Liver (tissue), 9 donors: Measurements from ENCODE around the gene TACC2. TPM values are rescaled to one million over a fixed set of nuclear protein-coding genes. Genes with fewer than 3 reads are reported as not detected.

Source experiments
- DNase-seq: peaks from one replicate; pipeline ENCODE4 v3.0.0-alpha.2; 2017; ENCODE audit warnings: low spot score
- H3K27ac ChIP-seq, 2 donors: one replicate each; pipeline ENCODE4 v1.7.0; 2013; ENCODE audit warnings: inconsistent platforms in 2 of 2, low read length in 2 of 2, control low read depth in 1 of 2, low read depth in 1 of 2, mild to moderate bottlenecking in 1 of 2
- H3K27me3 ChIP-seq, 4 donors: one replicate each; pipeline versions ENCODE4 v1.6.1 to v1.7.0; 2013; ENCODE audit warnings: low read length in 3 of 4, inconsistent platforms in 1 of 4, mild to moderate bottlenecking in 1 of 4, moderate library complexity in 1 of 4; ENCODE audit not compliant: control insufficient read depth in 4 of 4, insufficient read depth in 4 of 4
- H3K36me3 ChIP-seq, 4 donors: one replicate each; pipeline versions ENCODE4 v1.6.1 to v1.7.0; 2013; ENCODE audit warnings: low read length in 3 of 4, mild to moderate bottlenecking in 3 of 4, low read depth in 1 of 4, moderate library complexity in 1 of 4; ENCODE audit not compliant: control insufficient read depth in 4 of 4, insufficient read depth in 3 of 4
- H3K4me1 ChIP-seq, 4 donors: one replicate each; pipeline versions ENCODE4 v1.6.1 to v1.7.0; 2013; ENCODE audit warnings: low read length in 3 of 4, mild to moderate bottlenecking in 3 of 4, moderate library complexity in 1 of 4; ENCODE audit not compliant: control insufficient read depth in 4 of 4, insufficient read depth in 4 of 4
- H3K4me3 ChIP-seq, 3 donors: one replicate each; pipeline versions ENCODE4 v1.6.1 to v1.7.0; 2013; ENCODE audit warnings: low read length in 3 of 3, control low read depth in 1 of 3, low read depth in 1 of 3, mild to moderate bottlenecking in 1 of 3
- H3K9ac ChIP-seq, 2 donors: one replicate each; pipeline ENCODE4 v1.7.0; 2013; ENCODE audit warnings: low read length in 2 of 2, mild to moderate bottlenecking in 2 of 2, moderate library complexity in 2 of 2, control low read depth in 1 of 2, low read depth in 1 of 2
- H3K9me3 ChIP-seq, 4 donors: one replicate each; pipeline versions ENCODE4 v1.6.1 to v1.7.0; 2013; ENCODE audit warnings: low read length in 3 of 4; ENCODE audit not compliant: control insufficient read depth in 4 of 4
- EGR1 ChIP-seq, 2 donors: IDR thresholded peaks; 2 replicates each; pipeline ENCODE4 v1.6.1; 2016 to 2018; ENCODE audit warnings: antibody characterized with exemption in 2 of 2, low read depth in 2 of 2
- FOXA1 ChIP-seq: IDR thresholded peaks from 2 replicates; pipeline ENCODE4 v1.6.1; 2016; ENCODE audit warnings: antibody characterized with exemption
- FOXA2 ChIP-seq: IDR thresholded peaks from 2 replicates; pipeline ENCODE4 v1.6.1; 2016; ENCODE audit warnings: antibody characterized with exemption
- GABPA ChIP-seq, 2 donors: IDR thresholded peaks in 1 of 2; conservative IDR thresholded peaks in 1 of 2; 2 replicates each; pipeline ENCODE4 v1.6.1; 2016; ENCODE audit warnings: antibody characterized with exemption in 2 of 2, mild to moderate bottlenecking in 1 of 2, moderate library complexity in 1 of 2
- HNF4G ChIP-seq: IDR thresholded peaks from 2 replicates; pipeline ENCODE4 v1.6.1; 2016; ENCODE audit warnings: antibody characterized with exemption
- JUND ChIP-seq, 2 donors: IDR thresholded peaks; 2 replicates each; pipeline ENCODE4 v1.6.1; 2016; ENCODE audit warnings: antibody characterized with exemption in 2 of 2
- RXRA ChIP-seq, 2 donors: IDR thresholded peaks; 2 replicates each; pipeline ENCODE4 v1.6.1; 2017 to 2018; ENCODE audit warnings: antibody characterized with exemption in 2 of 2, mild to moderate bottlenecking in 1 of 2
- YY1 ChIP-seq: IDR thresholded peaks from 2 replicates; pipeline ENCODE4 v1.6.1; 2016; ENCODE audit warnings: antibody characterized with exemption, mild to moderate bottlenecking
- WGBS: extraction: QIAGEN DNeasy Blood & Tissue Kit; methylation state at CpG from one replicate; pipeline ENCODE4 v1.1.7; 2013; 5-methylcytosine and 5-hydroxymethylcytosine counted together
- polyA plus RNA-seq, 2 donors: library from polyadenylated mRNA; stranded (reverse) in 1 of 2; unstranded in 1 of 2; fragments of 200-250 nt in 1 of 2; fragments of >200 nt in 1 of 2; fragmentation: Nextera tagmentation in 1 of 2; extraction: Ambion mirVana in 1 of 2; gene quantifications; one replicate each; pipeline versions ENCODE4 v1.2.1 to v1.2.3, GENCODE V29; 2013 to 2015
- total RNA-seq, 2 donors: library from RNA; depleted of rRNA; stranded (reverse); fragments of >200 nt; gene quantifications; one replicate each; pipeline ENCODE4 v1.2.3, GENCODE V29; 2014
- TF ChIP-seq, protein P1 (sequence below): IDR thresholded peaks from 2 replicates; pipeline ENCODE4 v1.6.1; 2016; ENCODE audit warnings: antibody characterized with exemption
- TF ChIP-seq, protein P2 (sequence below): IDR thresholded peaks from 2 replicates; pipeline ENCODE4 v1.6.1; 2016; ENCODE audit warnings: antibody characterized with exemption, mild to moderate bottlenecking
- TF ChIP-seq, protein P3 (sequence below): IDR thresholded peaks from 2 replicates; pipeline ENCODE4 v1.6.1; 2016; ENCODE audit warnings: antibody characterized with exemption
- donor health status: healthy.
- donor health status: healthy.
- donor health status: healthy.
- donor health status: healthy.
- donor health status: healthy.

The TACC2 gene
- total and polyA plus RNA-seq, 4 donors, result 1.5 to 9.1 (median 7.8) TPM

DNA sequence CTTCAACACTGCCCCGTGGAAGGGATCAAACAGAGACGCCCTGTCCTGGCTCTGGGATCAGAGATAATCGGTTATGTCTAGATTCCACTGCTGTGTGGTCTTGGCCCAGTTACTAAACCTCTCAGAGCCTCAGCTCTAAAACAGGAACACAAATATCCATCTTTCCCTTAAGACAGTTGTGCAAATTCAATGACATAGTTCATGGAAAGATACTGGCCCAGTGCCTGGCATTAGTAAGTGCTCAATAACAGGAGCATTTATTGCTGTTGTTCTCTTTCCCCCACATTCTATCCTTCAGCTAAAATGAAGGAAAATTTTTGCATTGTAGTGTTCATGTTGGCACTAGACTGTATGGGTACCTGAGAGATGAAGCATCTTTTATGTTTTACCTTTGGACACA, 58.6 kb downstream of the TACC2 start:
- Histone ChIP-seq H3K4me1 (peaks cover 4 to 12% (median 11%) of the 10 kb centered on the region in 4 donors), H3K9ac (no peak overlapping the region), H3K36me3 (no peaks in the 10 kb centered on the region), H3K4me3 (no peak overlapping the region), H3K9me3 (no peaks in the 10 kb centered on the region), H3K27me3 (no peaks in the 10 kb centered on the region), H3K27ac (no peak overlapping the region)
- DNase-seq, result no peak
- 94% methylated on average over 3 of the region's 3 CpGs for WGBS
- TF ChIP-seq FOXA1, result no peak
- no peak for TF ChIP-seq GABPA (IDR thresholded peaks at IDR 0.05 in 1 of 2, conservative IDR thresholded peaks at IDR 0.05 in 1 of 2)
- TF ChIP-seq, protein P1, sequence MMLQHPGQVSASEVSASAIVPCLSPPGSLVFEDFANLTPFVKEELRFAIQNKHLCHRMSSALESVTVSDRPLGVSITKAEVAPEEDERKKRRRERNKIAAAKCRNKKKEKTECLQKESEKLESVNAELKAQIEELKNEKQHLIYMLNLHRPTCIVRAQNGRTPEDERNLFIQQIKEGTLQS, result no peak
- TF ChIP-seq, protein P2, sequence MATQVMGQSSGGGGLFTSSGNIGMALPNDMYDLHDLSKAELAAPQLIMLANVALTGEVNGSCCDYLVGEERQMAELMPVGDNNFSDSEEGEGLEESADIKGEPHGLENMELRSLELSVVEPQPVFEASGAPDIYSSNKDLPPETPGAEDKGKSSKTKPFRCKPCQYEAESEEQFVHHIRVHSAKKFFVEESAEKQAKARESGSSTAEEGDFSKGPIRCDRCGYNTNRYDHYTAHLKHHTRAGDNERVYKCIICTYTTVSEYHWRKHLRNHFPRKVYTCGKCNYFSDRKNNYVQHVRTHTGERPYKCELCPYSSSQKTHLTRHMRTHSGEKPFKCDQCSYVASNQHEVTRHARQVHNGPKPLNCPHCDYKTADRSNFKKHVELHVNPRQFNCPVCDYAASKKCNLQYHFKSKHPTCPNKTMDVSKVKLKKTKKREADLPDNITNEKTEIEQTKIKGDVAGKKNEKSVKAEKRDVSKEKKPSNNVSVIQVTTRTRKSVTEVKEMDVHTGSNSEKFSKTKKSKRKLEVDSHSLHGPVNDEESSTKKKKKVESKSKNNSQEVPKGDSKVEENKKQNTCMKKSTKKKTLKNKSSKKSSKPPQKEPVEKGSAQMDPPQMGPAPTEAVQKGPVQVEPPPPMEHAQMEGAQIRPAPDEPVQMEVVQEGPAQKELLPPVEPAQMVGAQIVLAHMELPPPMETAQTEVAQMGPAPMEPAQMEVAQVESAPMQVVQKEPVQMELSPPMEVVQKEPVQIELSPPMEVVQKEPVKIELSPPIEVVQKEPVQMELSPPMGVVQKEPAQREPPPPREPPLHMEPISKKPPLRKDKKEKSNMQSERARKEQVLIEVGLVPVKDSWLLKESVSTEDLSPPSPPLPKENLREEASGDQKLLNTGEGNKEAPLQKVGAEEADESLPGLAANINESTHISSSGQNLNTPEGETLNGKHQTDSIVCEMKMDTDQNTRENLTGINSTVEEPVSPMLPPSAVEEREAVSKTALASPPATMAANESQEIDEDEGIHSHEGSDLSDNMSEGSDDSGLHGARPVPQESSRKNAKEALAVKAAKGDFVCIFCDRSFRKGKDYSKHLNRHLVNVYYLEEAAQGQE, result no peak
- TF ChIP-seq EGR1 (IDR thresholded peaks at IDR 0.05; ENCODE audit: low read depth in 2 of 2), result no peak
- TF ChIP-seq RXRA (IDR thresholded peaks at IDR 0.05), result no peak
- TF ChIP-seq FOXA2, result no peak

DNA sequence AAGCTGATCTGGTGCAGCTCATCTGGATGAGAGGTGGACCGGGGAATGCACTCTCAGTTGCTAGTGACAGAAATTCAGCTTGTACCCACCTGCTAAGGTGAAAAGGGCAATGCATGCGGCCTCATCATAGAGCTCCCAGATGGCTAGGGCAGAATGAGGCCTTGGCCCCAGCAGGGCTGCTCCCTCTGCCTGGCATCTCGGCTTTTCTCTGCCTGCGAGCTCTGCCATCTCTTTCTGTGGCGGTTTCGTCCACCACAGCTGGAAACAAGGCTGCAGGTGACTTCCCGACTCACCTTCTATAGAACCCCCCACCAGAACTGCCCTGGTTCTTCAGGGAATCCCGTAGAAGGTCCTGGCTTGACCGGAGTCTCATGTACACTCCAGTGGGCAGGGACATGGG, 60.1 kb downstream of the TACC2 start:
- TF ChIP-seq YY1, result no peak
- TF ChIP-seq FOXA2, result no peak
- TF ChIP-seq EGR1 (IDR thresholded peaks at IDR 0.05; ENCODE audit: low read depth in 2 of 2), result no peak
- TF ChIP-seq GABPA (IDR thresholded peaks at IDR 0.05 in 1 of 2, conservative IDR thresholded peaks at IDR 0.05 in 1 of 2), result no peak
- no peak for TF ChIP-seq FOXA1
- TF ChIP-seq JUND (IDR thresholded peaks at IDR 0.05), result no peak
- WGBS, result 96% methylated on average over 9 of the region's 9 CpGs
- DNase-seq, result no peak

DNA sequence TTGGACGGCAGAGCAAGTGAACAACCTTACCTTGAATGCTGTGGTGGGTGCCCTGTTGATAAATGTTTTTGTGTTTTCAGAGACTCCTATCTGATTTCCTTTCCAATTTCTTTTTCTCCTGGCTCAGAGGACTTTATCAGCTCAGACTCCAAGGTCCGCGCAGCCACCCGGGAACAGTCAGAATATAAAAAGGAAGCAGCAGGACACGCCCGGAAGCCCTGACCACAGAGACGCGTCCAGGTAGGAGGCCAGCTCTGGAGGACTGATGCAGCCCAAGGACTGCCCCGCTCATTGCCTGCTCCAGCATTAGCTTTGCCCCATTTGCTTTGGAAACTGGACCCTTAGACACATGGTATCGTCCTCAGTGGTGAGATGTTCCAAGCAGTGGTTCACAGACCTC, 61.3 kb downstream of the TACC2 start:
- Histone ChIP-seq H3K27ac (no peak overlapping the region), H3K9ac (no peak overlapping the region), H3K4me3 (no peak overlapping the region), H3K36me3 (no peaks in the 10 kb centered on the region), H3K9me3 (no peaks in the 10 kb centered on the region), H3K4me1 (peaks cover 0 to under 1% (median under 1%) of the 10 kb centered on the region in 4 donors), H3K27me3 (no peaks in the 10 kb centered on the region)
- 90% methylated on average over 10 of the region's 10 CpGs for WGBS
- DNase-seq, result no peak
- no peak for TF ChIP-seq GABPA (IDR thresholded peaks at IDR 0.05 in 1 of 2, conservative IDR thresholded peaks at IDR 0.05 in 1 of 2)
- TF ChIP-seq, protein P2, result no peak
- TF ChIP-seq, protein P3, sequence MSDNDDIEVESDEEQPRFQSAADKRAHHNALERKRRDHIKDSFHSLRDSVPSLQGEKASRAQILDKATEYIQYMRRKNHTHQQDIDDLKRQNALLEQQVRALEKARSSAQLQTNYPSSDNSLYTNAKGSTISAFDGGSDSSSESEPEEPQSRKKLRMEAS, result no peak
- no peak for TF ChIP-seq HNF4G

More for the DNA sequence above, 60.1 kb downstream of the TACC2 start:
- peaks cover 3 to 12% (median 11%) of the 10 kb centered on the region in 4 donors for H3K4me1 ChIP-seq
- no peak overlapping the region for H3K4me3 ChIP-seq
- no peaks in the 10 kb centered on the region for H3K36me3 ChIP-seq
- no peak overlapping the region for H3K27ac ChIP-seq
- H3K27me3 ChIP-seq, result no peaks in the 10 kb centered on the region
- no peaks in the 10 kb centered on the region for H3K9me3 ChIP-seq
- H3K9ac ChIP-seq, result no peak overlapping the region
